Measurements from ENCODE around the gene C17orf100.

DNA sequence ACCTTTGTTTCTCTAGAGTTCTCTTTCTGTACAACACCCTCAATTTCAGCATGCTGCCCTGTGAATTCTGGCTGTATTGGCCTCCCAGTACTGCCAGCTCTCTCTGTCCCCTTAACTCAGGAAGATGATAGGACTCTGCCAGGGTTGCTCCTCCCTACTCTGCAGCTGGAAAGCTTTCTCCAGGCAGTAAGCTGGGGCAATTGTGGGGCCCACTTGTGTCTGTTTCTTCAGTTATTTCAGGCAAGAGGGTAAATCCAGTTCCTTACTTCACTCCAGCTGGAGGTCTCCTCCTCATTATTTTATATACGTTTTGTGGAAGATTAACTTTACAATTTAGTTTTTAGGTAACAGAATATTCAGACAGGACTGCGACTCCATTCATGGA lies 9.9 kb downstream of the C17orf100 start:
- TF ChIP-seq CTCF (optimal IDR thresholded peaks at IDR 0.05 in 1 of 3, IDR thresholded peaks at IDR 0.05 in 1 of 3, conservative IDR thresholded peaks at IDR 0.05 in 1 of 3; ENCODE audit: extremely low read depth in 1 of 3, insufficient read depth in 2 of 3, low read length in 3 of 3) (no peak), EZH2 (IDR thresholded peaks at IDR 0.05; ENCODE audit: low read length) (no peak)

Data from keratinocyte (primary cell).